ENCODE data around the gene RET. TPM values are rescaled to one million over a fixed set of nuclear protein-coding genes. Genes with fewer than 3 reads are reported as not detected.

Gene RET
- total RNA-seq, 2 donors from 2014 or later, result 0.14 TPM; not detected in 1

GRCh38 chr10:43049081-43049551 is 27.8 kb upstream of the RET start:
- no peak for TF ChIP-seq CTCF (IDR thresholded peaks at IDR 0.05)
- no peaks in the 10 kb centered on the region for H3K27me3 ChIP-seq (replicated peaks; ENCODE audit: insufficient read depth)
- H3K9me3 ChIP-seq, result no peaks in the 10 kb centered on the region
- no peak for DNase-seq (ENCODE audit: low spot score)
- H3K36me3 ChIP-seq, result no peaks in the 10 kb centered on the region
- no peak overlapping the region for H3K4me3 ChIP-seq
- no peak for ATAC-seq (ENCODE audit: insufficient number of reproducible peaks, low FRiP score, low read depth)
- no peaks in the 10 kb centered on the region for H3K4me1 ChIP-seq (ENCODE audit: control insufficient read depth in 1 of 2, low read depth in 2 of 2)
- no peak overlapping the region for H3K27ac ChIP-seq

GRCh38 chr10:43050011-43050410 is 26.9 kb upstream of the RET start:
- H3K4me1 ChIP-seq (ENCODE audit: control insufficient read depth in 1 of 2, low read depth in 2 of 2), result no peaks in the 10 kb centered on the region
- ATAC-seq (ENCODE audit: insufficient number of reproducible peaks, low FRiP score, low read depth) (no peak), DNase-seq (ENCODE audit: low spot score) (no peak)
- no peak overlapping the region for H3K4me3 ChIP-seq
- no peak overlapping the region for H3K27ac ChIP-seq
- H3K27me3 ChIP-seq (replicated peaks; ENCODE audit: insufficient read depth), result no peaks in the 10 kb centered on the region
- TF ChIP-seq CTCF (IDR thresholded peaks at IDR 0.05), result no peak
- no peaks in the 10 kb centered on the region for H3K36me3 ChIP-seq
- no peaks in the 10 kb centered on the region for H3K9me3 ChIP-seq

- Histone ChIP-seq H3K36me3 (no peaks in the 10 kb centered on the region), H3K4me3 (no peak overlapping the region), H3K9me3 (no peaks in the 10 kb centered on the region), H3K27me3 (replicated peaks; ENCODE audit: insufficient read depth) (no peaks in the 10 kb centered on the region), H3K27ac (no peak overlapping the region), H3K4me1 (ENCODE audit: control insufficient read depth in 1 of 2, low read depth in 2 of 2) (no peaks in the 10 kb centered on the region)
- ATAC-seq (ENCODE audit: insufficient number of reproducible peaks, low FRiP score, low read depth) (no peak), DNase-seq (ENCODE audit: low spot score) (no peak)
- TF ChIP-seq CTCF (IDR thresholded peaks at IDR 0.05), result no peak
These were observed 23.0 kb upstream of the RET start for GRCh38 chr10:43053825-43054224.

GRCh38 chr10:43054593-43054992 is 22.3 kb upstream of the RET start:
- no peak overlapping the region for H3K27ac ChIP-seq
- H3K4me3 ChIP-seq, result no peak overlapping the region
- TF ChIP-seq CTCF (IDR thresholded peaks at IDR 0.05), result no peak
- H3K36me3 ChIP-seq, result no peaks in the 10 kb centered on the region
- ATAC-seq (ENCODE audit: insufficient number of reproducible peaks, low FRiP score, low read depth) (no peak), DNase-seq (ENCODE audit: low spot score) (no peak)
- H3K4me1 ChIP-seq (ENCODE audit: control insufficient read depth in 1 of 2, low read depth in 2 of 2), result no peaks in the 10 kb centered on the region
- no peaks in the 10 kb centered on the region for H3K9me3 ChIP-seq
- no peaks in the 10 kb centered on the region for H3K27me3 ChIP-seq (replicated peaks; ENCODE audit: insufficient read depth)

- H3K27me3 ChIP-seq (replicated peaks; ENCODE audit: insufficient read depth), result no peaks in the 10 kb centered on the region
- ATAC-seq (ENCODE audit: insufficient number of reproducible peaks, low FRiP score, low read depth), result no peak
These were observed 21.7 kb upstream of the RET start for GRCh38 chr10:43055217-43055616.

More at GRCh38 chr10:43055217-43055616, 21.7 kb upstream of the RET start:
- no peak for TF ChIP-seq CTCF (IDR thresholded peaks at IDR 0.05)
- Histone ChIP-seq H3K36me3 (no peaks in the 10 kb centered on the region), H3K4me1 (ENCODE audit: control insufficient read depth in 1 of 2, low read depth in 2 of 2) (no peaks in the 10 kb centered on the region), H3K27ac (no peak overlapping the region), H3K9me3 (no peaks in the 10 kb centered on the region), H3K4me3 (no peak overlapping the region)
- no peak for DNase-seq (ENCODE audit: low spot score)

Data from thoracic aorta (tissue), 2 donors.